ENCODE data around the gene DNAJA2.
"Not testable (repeated sequence)": the region's sequence is repeated elsewhere in the genome, so short reads cannot be mapped to it uniquely, and the experiment has no call there.

Gene DNAJA2

DNA sequence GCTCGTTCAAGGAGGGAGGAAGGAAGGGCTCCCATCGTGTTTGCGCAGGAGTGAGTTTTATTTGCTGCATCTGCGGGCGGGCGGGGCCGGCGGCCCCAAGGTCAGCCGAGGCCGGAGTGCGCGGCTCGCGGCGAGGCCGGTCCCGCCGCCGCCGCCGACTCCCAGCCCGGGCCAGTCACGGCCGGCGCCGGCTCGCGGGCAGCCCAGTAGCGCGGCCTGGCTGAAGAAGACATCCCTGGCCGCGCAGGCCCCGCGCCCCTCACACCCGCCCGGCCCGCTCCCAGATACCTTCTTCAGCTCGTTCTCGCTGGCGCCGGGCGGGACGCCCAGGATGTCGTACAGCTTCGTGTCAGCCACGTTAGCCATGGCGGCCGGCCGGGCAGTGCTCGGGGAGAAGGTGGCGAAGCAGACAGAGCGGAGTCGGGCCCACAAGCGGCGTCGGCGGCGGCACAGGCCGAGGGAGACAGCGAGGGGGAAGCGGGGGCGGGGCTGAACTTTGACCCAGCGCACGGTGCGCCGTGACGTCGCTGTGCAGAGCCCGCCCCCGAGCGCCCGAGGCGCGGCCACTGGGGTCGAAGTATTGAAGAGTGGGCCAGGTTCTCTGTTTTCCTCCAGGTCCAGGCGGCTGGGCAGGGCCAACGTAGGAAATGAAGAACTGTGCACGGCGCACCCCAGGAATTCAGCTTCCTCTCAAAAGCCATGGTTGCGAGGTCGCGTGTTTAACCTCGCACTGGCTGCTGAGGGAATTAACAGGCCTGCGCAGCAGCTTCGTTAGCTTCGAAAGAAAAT lies at the start of gene DNAJA2:
Gene DNAJA2 (minus strand): TSS at position 468 of the 789 bp plus-strand sequence. CDS start 102 bp downstream, at position 366.
- DNase-seq, result peak; percentile 80 to 88

DNA sequence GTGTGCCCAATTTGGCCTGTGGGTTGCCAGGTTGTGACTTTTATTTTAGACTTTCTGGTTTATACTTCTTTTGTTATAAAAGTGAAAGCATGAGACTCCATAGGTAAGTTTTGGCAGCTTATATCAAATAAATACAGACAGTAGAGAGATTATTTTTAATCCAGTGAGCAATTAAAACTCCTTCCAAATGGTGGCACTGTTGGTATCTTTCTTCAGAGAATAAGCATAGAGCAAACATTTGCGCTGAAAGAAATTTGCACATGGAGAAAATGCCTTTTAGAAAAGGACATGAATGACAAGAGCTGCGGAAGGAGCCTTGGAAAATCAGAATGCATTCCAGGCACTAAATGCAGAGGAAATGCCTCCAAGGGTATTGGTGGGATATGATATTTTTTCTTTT lies 46.1 kb upstream of the DNAJA2 start:
- no peak for DNase-seq

DNA sequence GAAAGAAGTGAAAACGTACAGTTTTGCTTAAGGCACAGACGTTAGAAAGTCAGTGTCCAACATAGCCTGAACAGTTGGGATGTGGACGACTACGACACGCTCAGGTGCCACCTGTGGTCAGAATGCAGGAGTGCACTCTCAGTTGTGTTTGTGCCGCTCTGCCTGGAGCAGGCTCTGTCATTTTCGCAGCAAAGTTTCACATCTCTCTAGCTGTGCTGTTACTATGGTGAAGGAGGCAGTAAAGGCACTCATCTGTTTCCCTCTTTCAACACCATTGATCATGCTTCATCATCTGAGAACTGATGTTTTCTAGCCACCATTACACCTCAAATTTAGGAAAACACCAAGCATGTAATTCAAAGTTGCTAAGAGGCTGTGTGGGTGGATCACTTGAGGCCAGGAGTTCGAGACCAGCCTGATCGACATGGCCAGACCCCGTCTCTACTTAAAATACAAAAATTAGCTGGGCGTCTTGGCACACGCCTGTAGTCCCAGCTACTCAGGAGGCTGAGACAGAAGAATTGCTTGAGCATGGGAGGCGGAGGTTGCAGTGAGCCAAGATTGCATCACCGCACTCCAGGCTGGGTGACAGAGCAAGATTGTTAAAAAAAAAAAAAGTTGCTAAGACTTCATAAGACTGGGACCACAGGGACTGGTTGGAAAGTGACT lies 44.9 kb upstream of the DNAJA2 start:
- DNase-seq, result no peak

DNA sequence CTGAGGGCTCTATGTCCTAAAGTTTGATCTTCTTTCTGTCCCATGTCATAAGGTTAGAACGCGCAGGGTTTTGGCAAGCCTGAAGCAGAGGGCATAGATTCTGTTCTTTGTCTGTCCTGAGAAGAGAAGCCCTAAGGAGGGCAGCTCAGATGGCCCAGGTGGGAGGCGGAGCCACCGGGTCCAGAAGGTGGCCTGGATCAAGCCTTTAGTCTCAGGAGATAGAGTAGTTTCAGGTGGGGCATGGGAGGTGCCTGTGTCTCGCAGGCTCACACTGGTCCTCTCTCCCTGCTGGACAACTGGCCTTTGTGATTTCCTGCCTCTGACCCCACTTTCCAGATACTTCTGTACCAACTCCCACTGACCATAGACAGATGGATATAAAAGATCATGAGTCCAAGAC lies 44.2 kb upstream of the DNAJA2 start:
- DNase-seq, result no peak

DNA sequence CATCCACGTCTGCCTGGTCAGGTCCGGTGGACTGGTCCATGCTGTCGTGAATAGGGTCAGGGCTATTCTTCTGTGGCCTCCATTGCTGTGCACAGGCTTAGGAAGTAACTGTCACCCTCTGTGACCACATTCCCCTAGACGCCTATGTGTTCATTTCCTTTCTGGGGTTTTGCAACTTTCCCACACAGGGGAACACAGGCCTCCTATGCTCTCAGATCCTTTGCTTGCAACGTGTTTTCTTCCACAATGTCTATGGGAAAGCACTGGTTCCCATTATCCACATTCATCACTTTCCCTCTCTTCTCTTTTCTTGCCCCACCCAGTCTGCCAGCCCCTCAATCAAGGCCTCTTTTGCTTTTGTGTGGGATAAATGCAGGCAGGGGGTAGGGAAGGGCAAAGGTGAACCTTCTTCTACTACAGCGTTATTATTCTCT lies 43.2 kb upstream of the DNAJA2 start:
- DNase-seq, result peak; percentile 5 to 9

DNA sequence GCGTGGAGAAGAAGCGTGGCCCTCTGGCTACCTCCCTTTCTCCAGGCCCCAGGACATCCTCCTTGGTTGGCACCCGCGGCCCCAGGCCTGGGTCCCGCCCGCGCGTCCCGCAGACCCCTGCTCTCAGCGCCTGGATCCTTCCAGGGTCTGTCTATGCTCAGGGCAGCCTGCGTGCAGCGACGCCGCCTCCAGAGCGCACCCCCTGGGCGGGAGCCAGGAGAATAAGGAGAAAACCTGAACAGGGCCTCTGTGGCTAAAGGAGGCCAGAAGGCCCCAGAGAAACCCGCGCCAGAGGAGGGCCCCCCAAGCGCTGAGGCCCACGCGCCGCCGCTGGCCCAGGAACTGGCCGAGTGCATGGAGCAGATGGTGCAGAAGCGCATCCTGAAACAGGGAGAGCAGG lies 40.4 kb upstream of the DNAJA2 start:
- DNase-seq, result no peak

DNA sequence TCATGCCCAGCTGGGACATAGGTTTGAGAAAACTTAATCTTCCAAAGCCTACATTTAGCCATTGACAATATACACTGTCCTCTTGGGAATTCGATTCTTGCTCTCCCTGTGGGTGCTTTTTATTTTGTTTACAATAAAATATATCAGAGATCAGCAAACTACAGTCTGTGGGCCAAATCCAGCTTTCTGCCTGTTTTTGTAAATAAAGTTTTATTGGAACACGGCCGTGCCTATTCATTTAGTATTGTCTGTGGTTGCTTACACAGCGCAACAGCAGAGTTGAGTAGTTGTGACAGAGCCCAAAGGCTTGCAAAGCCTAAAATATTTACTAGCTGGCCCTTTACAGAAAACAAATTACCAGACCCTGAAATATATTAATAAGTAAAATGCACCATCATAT lies 39.7 kb upstream of the DNAJA2 start:
- no peak for DNase-seq

DNA sequence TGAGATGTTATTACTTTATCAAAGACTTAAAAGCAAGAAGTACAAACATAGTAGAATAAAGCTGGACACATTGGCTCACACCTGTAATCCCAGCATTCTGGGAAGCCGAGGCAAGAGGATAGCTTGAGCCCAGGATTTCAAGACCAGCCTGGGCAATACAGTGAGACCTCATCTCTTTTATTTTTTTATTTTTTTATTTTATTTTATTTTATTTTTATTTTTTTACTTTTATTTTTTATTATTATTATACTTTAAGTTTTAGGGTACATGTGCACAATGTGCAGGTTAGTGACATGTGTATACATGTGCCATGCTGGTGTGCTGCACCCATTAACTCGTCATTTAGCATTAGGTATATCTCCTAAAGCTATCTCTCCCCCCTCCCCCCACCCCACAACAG lies 37.3 kb upstream of the DNAJA2 start:
- DNase-seq, result not testable (repeated sequence)

DNA sequence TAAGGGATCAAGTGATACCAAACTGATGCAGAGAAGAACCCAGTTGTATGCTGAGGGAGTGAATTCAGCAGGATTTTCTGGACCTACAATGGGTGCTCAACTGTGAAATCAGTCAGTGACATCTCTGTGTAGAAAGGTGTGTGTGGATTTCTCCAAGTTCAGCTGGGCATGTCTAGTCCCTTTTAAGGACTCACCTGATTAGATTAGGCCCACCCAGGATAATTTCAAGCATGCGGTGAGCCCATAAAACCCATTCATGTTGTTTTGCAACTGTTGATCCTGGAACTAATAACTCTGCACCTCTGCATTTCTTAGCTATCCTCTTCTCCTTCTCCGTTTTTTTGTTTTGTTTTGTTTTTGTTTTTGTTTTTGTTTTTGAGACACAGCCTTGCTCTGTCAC lies 35.1 kb upstream of the DNAJA2 start:
- DNase-seq, result no peak

DNA sequence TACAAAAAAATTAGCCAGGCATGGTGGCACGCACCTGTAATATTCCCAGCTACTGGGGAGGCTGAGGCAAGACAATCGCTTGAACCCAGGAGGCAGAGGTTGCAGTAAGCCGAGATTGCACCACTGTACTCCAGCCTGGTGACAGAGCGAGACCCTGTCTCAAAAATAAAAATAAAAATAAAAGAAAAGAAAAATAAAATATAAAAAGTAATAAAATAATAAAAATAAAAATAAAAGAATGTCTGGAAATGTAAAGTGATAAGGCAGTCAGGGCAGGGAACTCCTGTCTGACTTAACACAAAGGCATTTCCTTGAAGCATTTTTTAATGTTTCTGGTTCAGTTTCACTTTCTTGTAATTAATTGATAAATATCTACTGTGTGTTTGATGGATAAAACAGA lies 34.7 kb upstream of the DNAJA2 start:
- no peak for DNase-seq

DNA sequence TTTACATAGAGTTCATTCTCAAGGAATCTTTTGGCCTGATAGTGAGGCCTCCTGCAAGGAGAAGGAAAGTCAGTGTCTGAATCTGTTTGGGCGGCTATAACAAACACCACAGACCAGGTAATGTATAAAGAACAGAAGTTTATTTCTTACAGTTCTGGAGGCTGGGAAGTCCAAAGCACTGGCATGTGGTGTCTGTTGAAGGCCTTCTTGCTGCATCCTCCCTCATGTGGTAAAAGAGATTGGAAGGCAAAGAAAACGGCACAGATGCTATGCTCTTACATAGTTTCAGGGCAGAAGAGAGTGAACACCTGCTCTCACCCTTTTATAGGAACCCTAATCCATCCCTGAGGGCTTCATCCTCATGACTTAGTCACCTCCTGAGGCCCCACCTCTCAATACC lies 31.2 kb upstream of the DNAJA2 start:
- no peak for DNase-seq

DNA sequence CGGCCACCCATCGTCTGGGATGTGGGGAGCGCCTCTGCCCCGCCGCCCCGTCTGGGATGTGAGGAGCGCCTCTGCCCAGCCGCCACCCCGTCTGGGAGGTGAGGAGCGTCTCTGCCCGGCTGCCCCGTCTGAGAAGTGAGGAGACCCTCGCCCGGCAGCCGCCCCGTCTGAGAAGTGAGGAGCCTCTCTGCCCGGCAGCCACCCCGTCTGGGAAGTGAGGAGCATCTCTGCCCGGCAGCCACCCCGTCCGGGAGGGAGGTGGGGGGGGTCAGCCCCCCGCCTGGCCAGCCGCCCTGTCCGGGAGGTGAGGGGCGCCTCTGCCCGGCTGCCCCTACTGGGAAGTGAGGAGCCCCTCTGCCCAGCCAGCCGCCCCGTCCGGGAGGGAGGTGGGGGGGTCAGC lies 26.6 kb upstream of the DNAJA2 start:
- DNase-seq, result not testable (repeated sequence)

DNA sequence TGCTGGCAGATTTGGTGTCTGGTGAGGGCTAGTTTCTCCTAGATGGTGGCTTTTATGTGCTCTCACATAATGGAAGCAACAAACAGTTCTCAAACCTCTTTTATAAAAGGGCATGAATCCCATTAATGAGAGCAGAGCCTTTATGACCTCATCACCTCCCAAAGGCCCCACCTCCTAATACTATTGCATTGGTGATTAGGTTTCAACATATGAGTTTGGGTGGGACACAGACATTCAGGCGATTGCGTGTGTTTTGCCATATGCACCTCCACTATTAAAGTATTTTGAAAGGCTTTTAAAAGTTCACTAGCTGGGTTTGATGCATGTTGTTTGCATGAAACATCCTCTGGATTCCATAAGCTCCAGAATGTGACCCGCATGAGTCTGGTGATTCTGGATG lies 24.4 kb upstream of the DNAJA2 start:
- no peak for DNase-seq

DNA sequence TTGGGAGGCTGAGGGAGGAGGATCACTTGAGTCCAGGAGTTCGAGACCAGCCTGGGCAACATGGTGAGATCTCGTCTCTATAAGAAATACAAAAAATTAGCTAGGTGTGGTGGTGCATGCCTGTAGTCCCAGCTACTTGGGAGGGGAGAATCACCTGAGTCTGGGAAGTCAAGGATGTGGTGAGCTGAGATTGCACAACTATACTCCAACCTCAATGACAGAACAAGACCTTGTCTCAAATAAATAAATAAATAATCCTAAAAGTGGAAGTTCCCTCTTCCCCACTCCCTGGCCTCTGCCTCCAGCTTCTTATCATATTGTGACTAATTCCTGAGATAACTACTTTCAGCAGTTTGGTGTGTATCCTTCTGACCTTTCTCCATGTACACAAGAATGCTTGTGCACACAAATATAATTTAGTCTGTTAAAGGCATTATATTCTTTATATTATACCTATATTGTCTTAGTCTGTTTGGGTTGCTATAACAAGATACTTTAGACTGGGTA lies 23.5 kb upstream of the DNAJA2 start:
- DNase-seq, result no peak

DNA sequence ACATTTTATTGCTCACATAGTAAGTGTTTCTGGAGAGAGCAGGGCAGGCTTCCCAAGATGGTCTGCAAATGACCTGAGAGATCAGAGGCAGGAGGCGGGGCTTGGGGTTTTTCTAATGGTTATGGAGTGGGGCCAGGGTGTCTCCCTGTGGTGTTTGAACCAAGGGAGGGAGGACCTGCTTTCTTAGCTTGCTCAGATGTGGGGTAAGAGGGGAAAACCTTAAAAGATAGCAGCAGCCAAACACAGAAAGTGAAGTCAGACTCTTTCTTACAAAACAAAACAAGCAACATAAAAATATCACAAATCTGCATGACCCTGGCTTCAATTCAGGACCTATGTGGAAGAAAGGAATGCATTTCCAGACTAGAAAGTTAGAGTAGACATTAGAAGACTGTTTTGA lies 22.9 kb upstream of the DNAJA2 start:
- DNase-seq, result no peak

DNA sequence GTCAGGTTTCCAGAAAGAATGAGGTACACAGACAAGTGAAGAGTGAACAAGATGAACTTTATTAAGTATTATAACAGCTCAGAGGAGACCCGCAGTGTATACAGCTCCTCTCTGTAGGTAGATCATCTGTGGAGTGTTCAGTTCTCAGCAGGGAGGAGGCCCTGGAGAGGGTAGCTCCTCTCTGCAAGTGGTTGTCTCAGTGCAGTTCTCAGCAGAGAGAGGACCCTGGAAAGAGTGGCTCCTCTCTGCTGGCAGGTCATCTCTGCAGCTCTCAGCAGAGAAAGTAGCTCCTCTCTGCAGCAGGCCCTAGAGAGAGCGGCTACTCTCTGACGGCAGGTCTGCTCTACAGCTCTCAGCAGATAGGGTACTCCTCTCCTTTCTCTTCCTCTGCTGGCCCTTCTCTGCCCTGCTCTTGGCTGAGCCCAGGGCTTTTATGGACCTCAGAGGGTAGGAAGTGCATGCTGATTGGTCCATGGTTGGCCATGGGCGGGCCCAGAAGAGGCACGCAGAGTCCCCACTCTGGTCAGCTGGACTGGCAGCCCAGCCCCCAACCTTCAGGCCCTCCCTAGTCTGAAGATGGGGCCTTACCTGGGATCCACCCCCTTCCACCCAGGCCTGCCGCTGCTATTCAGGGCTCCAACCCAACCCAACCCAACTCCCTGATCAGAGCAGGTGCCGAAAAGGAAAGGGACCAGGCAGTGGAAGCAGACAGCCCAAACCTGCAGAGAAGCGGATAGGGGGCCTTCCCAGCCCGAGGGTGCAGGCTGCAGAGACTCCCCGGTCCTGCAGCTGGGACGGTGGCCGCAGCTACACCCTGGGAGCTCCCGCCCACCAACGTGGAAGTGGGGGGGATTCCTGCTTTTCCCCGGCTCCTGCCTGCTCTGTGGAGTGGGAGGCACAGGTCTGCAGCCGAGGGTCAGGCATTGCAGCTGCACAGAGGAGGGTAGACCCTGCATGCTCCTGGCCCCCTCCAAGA lies 18.5 kb upstream of the DNAJA2 start:
- no peak for DNase-seq

DNA sequence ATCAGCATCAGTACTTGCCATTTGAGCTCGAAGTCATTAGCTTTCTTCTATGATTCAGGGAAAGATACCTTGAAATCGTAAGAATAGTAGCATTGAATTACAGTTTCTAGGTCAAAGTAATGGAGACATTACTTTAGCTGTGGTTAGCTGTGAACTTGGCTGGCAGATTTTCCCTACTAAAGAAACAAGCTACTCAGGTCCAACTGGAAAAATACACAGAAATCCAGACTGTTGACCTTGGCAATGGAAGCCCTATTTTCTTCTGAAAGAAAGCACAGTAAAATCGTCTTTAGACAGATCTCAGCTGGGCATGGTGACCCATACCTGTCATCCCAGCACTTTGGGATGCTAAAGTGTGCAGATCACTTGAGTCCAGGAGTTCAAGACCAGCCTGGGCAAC lies 13.4 kb upstream of the DNAJA2 start:
- DNase-seq, result no peak

DNA sequence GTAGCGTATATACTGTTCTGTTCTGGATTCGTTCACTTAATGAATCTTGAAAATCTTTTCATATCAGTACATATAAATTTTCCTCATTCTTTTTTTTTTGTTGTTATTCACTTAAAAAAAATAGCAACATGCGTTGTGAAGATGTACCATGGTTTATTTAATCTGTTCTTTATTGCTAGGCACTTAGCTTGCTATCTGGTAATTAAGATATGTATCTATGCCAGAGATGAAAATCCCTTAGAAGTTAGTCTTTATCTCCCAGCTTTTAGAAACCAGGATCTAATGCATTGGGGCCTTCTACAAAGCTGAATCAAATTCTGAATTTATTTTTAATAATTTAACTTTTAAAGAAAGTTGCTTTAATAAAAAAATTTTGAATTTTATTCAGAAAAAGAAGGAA lies 13.0 kb upstream of the DNAJA2 start:
- DNase-seq, result no peak

DNA sequence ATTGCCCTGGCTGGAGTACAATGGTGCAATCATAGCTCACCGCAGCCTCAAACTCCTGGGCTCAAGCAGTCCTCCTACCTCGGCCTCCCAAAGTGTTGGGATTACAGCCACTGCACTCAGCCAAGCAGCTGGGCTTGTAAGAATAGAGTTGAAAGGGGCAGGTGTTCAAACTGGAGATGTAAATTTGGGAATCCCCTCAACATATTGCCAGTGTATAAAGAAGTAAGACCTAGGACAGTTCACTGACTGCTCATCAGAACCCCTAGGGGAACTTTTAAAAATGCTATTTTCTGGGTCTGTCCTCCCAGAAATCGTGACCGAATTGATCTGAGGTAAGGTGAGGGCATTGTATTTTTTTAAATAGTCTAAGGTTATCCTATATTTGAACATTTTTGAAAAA lies 8.9 kb upstream of the DNAJA2 start:
- no peak for DNase-seq

DNA sequence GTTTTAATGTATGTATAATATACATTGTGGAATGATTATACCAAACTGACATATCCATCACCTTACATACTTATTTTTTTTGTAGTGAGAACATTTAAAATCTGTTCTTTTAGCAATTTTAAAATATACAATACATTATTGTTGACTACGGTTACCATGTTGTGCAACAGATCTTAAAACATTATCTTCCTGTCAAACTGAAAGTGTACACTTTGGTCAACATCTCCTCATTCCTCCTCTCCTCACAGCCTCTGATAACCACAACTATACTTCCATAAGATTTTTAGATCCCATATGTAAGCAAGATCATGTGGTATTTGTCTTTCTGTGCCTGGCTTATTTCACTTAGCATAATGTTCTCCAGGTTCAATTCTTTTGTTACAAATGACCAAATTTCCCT lies 7.5 kb upstream of the DNAJA2 start:
- no peak for DNase-seq

DNA sequence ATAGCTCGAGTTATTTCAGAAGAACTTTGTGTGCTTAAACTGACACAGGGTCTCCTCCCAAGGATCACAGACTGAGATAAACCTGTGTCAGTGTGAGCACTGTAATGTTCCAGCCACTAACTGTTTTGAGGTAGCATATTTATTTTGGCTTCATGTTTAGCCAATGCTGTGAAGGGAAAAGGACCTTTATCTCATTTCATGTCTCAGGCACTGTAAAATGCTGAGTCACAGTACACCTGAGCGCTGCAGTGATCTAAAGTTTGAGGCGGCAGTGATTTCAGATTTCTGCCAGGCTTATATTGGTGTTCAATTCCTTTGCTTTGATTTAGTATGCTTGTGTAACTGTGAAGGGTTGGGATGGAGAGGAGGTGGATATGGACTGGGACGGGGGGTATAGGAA lies 3.1 kb upstream of the DNAJA2 start:
- DNase-seq, result no peak

DNA sequence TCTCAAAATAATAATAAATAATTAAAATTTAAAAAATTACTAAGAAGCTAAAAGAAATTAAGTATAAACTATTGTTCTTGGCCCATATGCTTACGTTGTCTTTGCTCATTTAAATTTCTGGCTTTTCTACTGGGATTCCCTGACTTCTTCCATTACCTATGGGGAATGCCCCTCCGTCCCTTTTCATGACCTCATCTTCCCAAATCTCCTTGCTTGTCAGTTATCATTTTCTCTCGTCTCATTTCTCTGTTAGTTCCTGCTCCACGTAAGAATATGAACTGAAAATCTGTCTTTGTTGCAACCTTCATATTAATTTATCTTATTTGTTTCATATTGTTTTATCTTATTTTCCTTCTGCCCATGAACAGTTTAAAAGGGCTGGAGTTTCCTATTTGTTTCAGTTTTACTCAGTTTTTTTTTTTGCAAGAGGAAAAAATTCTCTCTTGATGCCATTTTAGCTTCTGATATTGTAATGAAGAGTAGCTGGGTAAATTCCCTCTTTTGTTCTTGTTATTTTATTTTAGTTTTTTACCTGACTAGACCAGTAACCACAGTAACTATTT lies 2.5 kb upstream of the DNAJA2 start:
- no peak for DNase-seq

DNA sequence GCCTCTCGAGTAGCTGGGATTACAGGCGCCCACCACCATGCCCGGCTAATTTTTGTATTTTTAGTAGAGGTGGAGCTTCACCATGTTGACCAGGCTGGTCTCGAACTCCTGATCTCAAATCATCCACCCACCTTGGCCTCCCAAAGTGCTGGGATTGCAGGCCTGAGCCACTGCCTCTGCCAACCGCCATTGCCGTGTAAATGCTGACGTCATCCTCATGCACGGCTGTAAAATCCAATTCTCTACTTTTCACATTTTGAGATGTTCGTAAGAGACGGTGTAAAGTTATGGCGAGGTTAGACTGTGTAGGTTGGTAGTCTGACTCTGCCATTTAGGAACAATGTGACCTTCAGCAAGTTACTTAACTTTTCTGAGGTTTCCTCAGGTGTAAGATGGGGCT lies 1.7 kb upstream of the DNAJA2 start:
- DNase-seq, result no peak
